HEK293T (cell line): ENCODE results near the gene CFAP161.

ENCODE experiments used
- BHLHE40 ChIP-seq: fragments of 450-650 bp; IDR thresholded peaks from 2 replicates; pipeline ENCODE4 v1.6.1; 2016; ENCODE audit warnings: mild to moderate bottlenecking, moderate library complexity, borderline replicate concordance
- CTBP1 ChIP-seq: fragments of 450-650 bp; IDR thresholded peaks from 2 replicates; pipeline ENCODE4 v1.6.1; 2016; ENCODE audit warnings: borderline replicate concordance
- PKNOX1 ChIP-seq: fragments of 450-650 bp; IDR thresholded peaks from 2 replicates; pipeline ENCODE4 v1.6.1; 2016
- SP1 ChIP-seq: fragments of 450-650 bp; IDR thresholded peaks from 2 replicates; pipeline ENCODE4 v1.6.1; 2017
- SUZ12 ChIP-seq: fragments of 450-650 bp; IDR thresholded peaks from 2 replicates; pipeline ENCODE4 v1.6.1; 2016; ENCODE audit warnings: mild to moderate bottlenecking
- ZNF384 ChIP-seq: fragments of 450-650 bp; IDR thresholded peaks from 2 replicates; pipeline ENCODE4 v1.6.1; 2016

DNA sequence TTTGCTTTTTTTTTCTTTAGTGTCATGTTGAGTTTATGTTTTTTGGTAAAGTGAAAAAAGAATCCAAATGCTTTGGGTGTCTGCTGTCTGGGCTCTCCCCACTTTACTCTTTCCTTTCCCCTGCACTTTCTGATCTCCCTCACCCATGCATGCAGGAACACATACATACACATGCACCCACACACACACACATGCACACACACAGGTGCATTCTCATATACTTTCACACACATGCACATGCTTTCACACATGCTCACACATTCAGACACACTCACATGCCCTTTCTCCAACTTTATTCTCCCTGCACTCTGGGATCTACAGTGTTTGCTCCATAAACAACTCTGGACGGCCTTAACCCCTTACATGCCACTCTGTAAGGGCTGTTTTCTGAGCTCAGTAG, 46.4 kb upstream of the CFAP161 start:
- TF ChIP-seq CTBP1, result no peak
- TF ChIP-seq SUZ12, result no peak
- no peak for TF ChIP-seq PKNOX1
- TF ChIP-seq SP1, result no peak
- TF ChIP-seq BHLHE40, result no peak
- TF ChIP-seq ZNF384, result no peak
